Testis (tissue), 3 donors: ENCODE measurements around the gene FRYL. TPM values are rescaled to one million over a fixed set of nuclear protein-coding genes. Genes with fewer than 3 reads are reported as not detected.
"Not testable (repeated sequence)": the region's sequence is repeated elsewhere in the genome, so short reads cannot be mapped to it uniquely, and the experiment has no call there.

Experiments used
- DNase-seq: peaks from one replicate; pipeline ENCODE4 v3.0.0-alpha.2; 2019
- H3K27ac ChIP-seq, 2 donors: fragments of 200-600 bp; sonication (generic); one replicate each; pipeline ENCODE4 v1.5.1; 2019
- H3K27me3 ChIP-seq: fragments of 200-600 bp; sonication (generic); one replicate; pipeline ENCODE4 v1.5.1; 2019
- H3K36me3 ChIP-seq: fragments of 200-600 bp; sonication (generic); one replicate; pipeline ENCODE4 v1.5.1; 2017; ENCODE audit warnings: low read depth; ENCODE audit errors: missing control alignments
- H3K4me1 ChIP-seq: fragments of 200-600 bp; sonication (generic); one replicate; pipeline ENCODE4 v1.5.1; 2019
- H3K4me3 ChIP-seq, 2 donors: fragments of 200-600 bp; sonication (generic); one replicate each; pipeline ENCODE4 v1.5.1; 2017 to 2019
- H3K9me3 ChIP-seq: fragments of 200-600 bp; sonication (generic); one replicate; pipeline ENCODE4 v1.5.1; 2017
- POLR2A ChIP-seq: fragments of 450-650 bp; IDR thresholded peaks from one replicate; pipeline ENCODE4 v1.6.1; 2017; ENCODE audit warnings: antibody characterized with exemption, mild to moderate bottlenecking, moderate library complexity
- WGBS, 2 donors: methylation state at CpG; one replicate each; pipeline ENCODE4 v1.1.5; 2018; 5-methylcytosine and 5-hydroxymethylcytosine counted together
- intact Hi-C: fragments of 100-400 bp; cut with DNase I; formaldehyde crosslinking; loops from one replicate; pipeline ENCODE4 v1.15.1; 2023; ENCODE audit warnings: low total_unique reads
- polyA plus RNA-seq: library from polyadenylated mRNA; stranded (reverse); fragments of 350-450 nt; fragmentation: Illumina TruSeq; extraction: RNeasy Lipid Tissue Mini Kit (QIAGEN cat#74804); gene quantifications from one replicate; pipeline ENCODE4 v1.2.3, GENCODE V29; 2014; ENCODE audit warnings: low read depth, low replicate concordance; ENCODE audit not compliant: insufficient read depth
- small RNA-seq, 2 donors: library from RNA; depleted of rRNA; stranded (forward); fragments of <200 nt; gene quantifications; one replicate each; pipeline ENCODE3, GENCODE V24; 2016
- total RNA-seq, 2 donors: library from RNA; depleted of rRNA; stranded (reverse); fragments of >200 nt; gene quantifications; one replicate each; pipeline ENCODE4 v1.2.3, GENCODE V29; 2016
- TF ChIP-seq, protein P1 (sequence below), 3 experiments: fragments of 450-650 bp in 2 of 3; fragments of 200-600 bp in 1 of 3; sonication (generic) in 1 of 3; IDR thresholded peaks; one replicate each; pipeline ENCODE4 v1.5.1; 2016 to 2019; ENCODE audit warnings: antibody characterized with exemption in 3 of 3, mild to moderate bottlenecking in 2 of 3, moderate library complexity in 1 of 3

The FRYL gene
- total and polyA plus RNA-seq, 3 donors from 2014 or later = 22.5 to 70.6 (median 55.0) TPM

DNA sequence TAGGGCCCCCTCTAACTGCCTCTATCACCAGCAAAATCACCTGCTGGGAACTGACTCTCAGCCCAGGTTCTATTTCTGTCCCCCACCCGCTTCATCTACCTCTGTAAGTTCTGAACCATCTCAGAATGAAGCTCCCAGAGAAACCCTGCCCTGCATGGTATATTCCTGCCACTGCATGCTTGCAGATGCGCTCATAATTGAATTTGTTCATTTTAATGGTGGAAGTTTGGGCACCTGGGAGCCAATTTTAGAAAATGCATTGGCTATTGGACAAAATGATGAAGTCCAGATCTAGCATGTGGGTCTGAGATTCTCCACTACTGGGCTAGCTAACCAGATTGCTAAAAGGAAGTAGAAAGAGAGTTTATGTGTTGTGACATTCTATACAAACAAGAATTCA lies 325.5 kb downstream of the FRYL start:
- no peaks in the 10 kb centered on the region for H3K36me3 ChIP-seq
- H3K4me3 ChIP-seq = no peak overlapping the region
- H3K4me1 ChIP-seq = no peaks in the 10 kb centered on the region
- no peaks in the 10 kb centered on the region for H3K27me3 ChIP-seq
- WGBS, 2 donors = 95 to 100% methylated on average over 2 of the region's 2 CpGs
- no peaks in the 10 kb centered on the region for H3K9me3 ChIP-seq
- H3K27ac ChIP-seq = no peak overlapping the region
- TF ChIP-seq, protein P1, sequence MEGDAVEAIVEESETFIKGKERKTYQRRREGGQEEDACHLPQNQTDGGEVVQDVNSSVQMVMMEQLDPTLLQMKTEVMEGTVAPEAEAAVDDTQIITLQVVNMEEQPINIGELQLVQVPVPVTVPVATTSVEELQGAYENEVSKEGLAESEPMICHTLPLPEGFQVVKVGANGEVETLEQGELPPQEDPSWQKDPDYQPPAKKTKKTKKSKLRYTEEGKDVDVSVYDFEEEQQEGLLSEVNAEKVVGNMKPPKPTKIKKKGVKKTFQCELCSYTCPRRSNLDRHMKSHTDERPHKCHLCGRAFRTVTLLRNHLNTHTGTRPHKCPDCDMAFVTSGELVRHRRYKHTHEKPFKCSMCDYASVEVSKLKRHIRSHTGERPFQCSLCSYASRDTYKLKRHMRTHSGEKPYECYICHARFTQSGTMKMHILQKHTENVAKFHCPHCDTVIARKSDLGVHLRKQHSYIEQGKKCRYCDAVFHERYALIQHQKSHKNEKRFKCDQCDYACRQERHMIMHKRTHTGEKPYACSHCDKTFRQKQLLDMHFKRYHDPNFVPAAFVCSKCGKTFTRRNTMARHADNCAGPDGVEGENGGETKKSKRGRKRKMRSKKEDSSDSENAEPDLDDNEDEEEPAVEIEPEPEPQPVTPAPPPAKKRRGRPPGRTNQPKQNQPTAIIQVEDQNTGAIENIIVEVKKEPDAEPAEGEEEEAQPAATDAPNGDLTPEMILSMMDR (IDR thresholded peaks at IDR 0.05) = no peak
- no peak for TF ChIP-seq POLR2A
- DNase-seq = no peak
- intact Hi-C loops = no loop called here

DNA sequence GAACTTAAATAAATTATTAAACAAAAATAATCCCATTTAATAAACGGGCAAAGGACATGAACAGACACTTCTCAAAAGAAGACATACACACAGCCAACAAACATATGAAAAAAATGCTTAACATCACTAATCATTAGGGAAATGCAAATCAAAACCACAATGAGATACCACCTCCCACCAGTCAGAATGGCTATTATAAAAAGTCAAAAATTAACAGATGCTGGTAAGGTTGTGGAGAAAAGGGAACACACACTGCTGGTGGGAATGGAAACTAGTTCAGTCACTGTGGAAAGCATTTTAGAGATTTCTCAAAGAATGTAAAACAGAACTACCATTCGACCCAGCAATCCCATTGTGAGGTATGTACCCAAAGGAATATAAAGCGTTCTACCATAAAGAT lies 328.4 kb downstream of the FRYL start:
- H3K4me1 ChIP-seq, H3K9me3 ChIP-seq, H3K27me3 ChIP-seq, intact Hi-C loops, H3K4me3 ChIP-seq, H3K36me3 ChIP-seq, H3K27ac ChIP-seq, DNase-seq: not testable (repeated sequence)
- WGBS, 2 donors = 90 to 98% methylated on average over 3 of the region's 3 CpGs

DNA sequence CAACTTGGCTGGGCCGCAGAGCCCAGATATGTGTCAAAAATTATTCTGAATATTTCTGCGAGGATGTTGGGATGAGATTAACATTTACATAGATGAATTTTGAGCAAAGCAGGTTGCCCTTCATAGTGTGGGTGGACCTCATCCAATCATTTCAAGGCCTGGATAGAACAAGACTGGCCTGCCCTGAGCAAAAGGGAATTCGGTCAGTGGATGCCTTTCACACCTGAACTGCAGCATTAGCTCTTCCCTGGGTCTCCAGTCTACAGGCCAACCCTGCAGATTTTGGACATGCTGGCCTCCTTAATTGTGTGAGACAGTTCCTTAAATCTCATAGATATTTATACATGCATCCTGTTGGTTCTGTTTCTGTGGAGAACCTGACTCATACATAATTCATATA lies 329.3 kb downstream of the FRYL start:
- no peaks in the 10 kb centered on the region for H3K27me3 ChIP-seq
- no peak overlapping the region for H3K27ac ChIP-seq
- no peaks in the 10 kb centered on the region for H3K4me1 ChIP-seq
- DNase-seq = no peak
- H3K36me3 ChIP-seq = no peaks in the 10 kb centered on the region
- WGBS, 2 donors = 92 to 95% methylated on average over 3 of the region's 3 CpGs
- no peak for TF ChIP-seq POLR2A
- TF ChIP-seq, protein P1 (IDR thresholded peaks at IDR 0.05) = no peak
- intact Hi-C loops = no loop called here
- H3K9me3 ChIP-seq = no peaks in the 10 kb centered on the region
- H3K4me3 ChIP-seq = no peak overlapping the region

DNA sequence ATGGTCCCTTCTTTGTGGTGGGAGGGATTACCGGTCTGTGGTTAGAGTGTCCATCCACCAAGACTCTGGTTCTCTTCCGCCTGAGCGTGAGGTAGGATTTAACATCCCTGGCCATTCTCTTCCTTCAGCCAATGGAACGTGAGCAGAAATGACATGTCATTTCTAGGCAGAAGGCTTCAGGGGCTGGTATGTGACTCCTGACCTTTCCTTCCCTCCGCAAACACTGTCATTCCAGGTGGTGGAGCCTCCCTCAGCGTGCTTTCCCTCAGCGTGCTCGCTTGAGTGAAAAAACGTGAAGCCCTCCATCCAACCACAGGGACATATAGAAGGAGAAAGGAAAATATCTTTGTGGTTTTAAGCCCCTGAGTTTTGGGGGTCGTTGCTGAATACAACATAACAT lies 330.9 kb downstream of the FRYL start:
- Histone ChIP-seq H3K4me1 (no peaks in the 10 kb centered on the region), H3K4me3 (peak overlapping the region in 1 of 2 donors; percentile 11), H3K27me3 (no peaks in the 10 kb centered on the region), H3K27ac (no peak overlapping the region), H3K36me3 (no peaks in the 10 kb centered on the region), H3K9me3 (no peaks in the 10 kb centered on the region)
- 67 to 78% methylated on average over 10 of the region's 10 CpGs for WGBS, 2 donors
- TF ChIP-seq, protein P1 (IDR thresholded peaks at IDR 0.05) = no peak
- no peak for TF ChIP-seq POLR2A
- DNase-seq = no peak
- intact Hi-C loops = loop anchor here (5.0 kb wide), 1 partner anchor 132 kb away; no protein-coding TSS in a partner anchor

Small RNAs within 50 kb of the gene (small RNA-seq; reads per million reads assigned to genes)
- 0 to 0.09 reads per million in 2 donors for gene RNU5E-3P

Other genes starting within 250 kb of the FRYL start
- gene OCIAD1, start 50.8 kb upstream of the FRYL start, total RNA-seq = 100 to 1,000 TPM; 112 to 126 TPM
- gene OCIAD1, start 50.8 kb upstream of the FRYL start, polyA plus RNA-seq = 141 TPM
- 10 to 100 TPM; 12.9 to 15.9 TPM for gene OCIAD2, start 126.5 kb upstream of the FRYL start, total RNA-seq
- 26.5 TPM for gene OCIAD2, start 126.5 kb upstream of the FRYL start, polyA plus RNA-seq
- gene CWH43, start 206.0 kb upstream of the FRYL start, total RNA-seq = 1 to 10 TPM in 1 of 2 donors, not detected in 1; 1.2 TPM
- 0.25 TPM for gene CWH43, start 206.0 kb upstream of the FRYL start, polyA plus RNA-seq